Renal cortical epithelial cell (primary cell): ENCODE measurements around the gene ABCA4. TPM values are rescaled to one million over a fixed set of nuclear protein-coding genes. Genes with fewer than 3 reads are reported as not detected.
"Not testable (repeated sequence)": the region's sequence is repeated elsewhere in the genome, so short reads cannot be mapped to it uniquely, and the experiment has no call there.

Experiments
- DNase-seq: peaks from one replicate; pipeline ENCODE4 v3.0.0-alpha.2; 2011; ENCODE audit warnings: low read depth
- total RNA-seq: library from RNA; depleted of rRNA; stranded (reverse); fragments of >200 nt; gene quantifications from 2 replicates; pipeline ENCODE4 v1.2.3, GENCODE V29; 2014

Gene ABCA4
- total RNA-seq, 1 donor from 2014 or later: 1.3 TPM

GRCh38 chr1:93947002-93947686 is 173.8 kb downstream of the ABCA4 start:
- DNase-seq: not testable (repeated sequence)

Other genes with a start within 250 kb of the ABCA4 start
- gene DNTTIP2, start 241.9 kb downstream of the ABCA4 start, total RNA-seq: 48.6 and 51.7 TPM in 2 replicates
- 23.3 and 31.3 TPM in 2 replicates for gene GCLM, start 211.7 kb downstream of the ABCA4 start, total RNA-seq
- 250 and 285 TPM in 2 replicates for gene ARHGAP29, start 116.4 kb upstream of the ABCA4 start, total RNA-seq